CD4-positive, alpha-beta T cell treated with Interleukin-4 for 4 hours (primary cell): ENCODE results near the gene TSC22D4.
A peak's percentile ranks its signal among the peaks of the same experiment; 100 is the strongest.
"Not testable (repeated sequence)": the region's sequence is repeated elsewhere in the genome, so short reads cannot be mapped to it uniquely, and the experiment has no call there.

Experiments
- DNase-seq: peaks from one replicate; pipeline ENCODE4 v3.0.0-alpha.2; 2020

Gene TSC22D4

GRCh38 chr7:100472121-100472851 is 6.7 kb downstream of the TSC22D4 start:
- DNase-seq, result no peak

GRCh38 chr7:100471021-100471420 is 8.0 kb downstream of the TSC22D4 start:
- no peak for DNase-seq

GRCh38 chr7:100469227-100470044 is 9.6 kb downstream of the TSC22D4 start:
- peak; percentile 69 for DNase-seq

- no peak for DNase-seq
Observed at GRCh38 chr7:100467638-100468373, 11.2 kb downstream of the TSC22D4 start.

GRCh38 chr7:100466653-100467605 is 12.1 kb downstream of the TSC22D4 start:
- no peak for DNase-seq

GRCh38 chr7:100465702-100466311 is 13.2 kb downstream of the TSC22D4 start:
- DNase-seq, result no peak

GRCh38 chr7:100465299-100465698 is 13.7 kb downstream of the TSC22D4 start:
- no peak for DNase-seq

GRCh38 chr7:100464791-100465190 is 14.2 kb downstream of the TSC22D4 start:
- no peak for DNase-seq

GRCh38 chr7:100464210-100464660 is 14.8 kb downstream of the TSC22D4 start, which contains the start of gene SPACDR:
TSS of gene SPACDR (minus strand) at chr7:100464260. CDS start at chr7:100464025, 235 bp downstream.
- DNase-seq, result no peak

GRCh38 chr7:100457033-100457432 is 22.0 kb downstream of the TSC22D4 start:
- no peak for DNase-seq

- DNase-seq, result no peak
Observed at GRCh38 chr7:100456562-100456961, 22.5 kb downstream of the TSC22D4 start.

GRCh38 chr7:100455206-100455605 is 23.8 kb downstream of the TSC22D4 start:
- DNase-seq, result no peak

GRCh38 chr7:100453854-100454253 is 25.2 kb downstream of the TSC22D4 start:
- not testable (repeated sequence) for DNase-seq

- no peak for DNase-seq
Observed at GRCh38 chr7:100452513-100452912, 26.5 kb downstream of the TSC22D4 start.

GRCh38 chr7:100449190-100449795 is 29.7 kb downstream of the TSC22D4 start:
- DNase-seq, result no peak

GRCh38 chr7:100447363-100447762 is 31.7 kb downstream of the TSC22D4 start:
- DNase-seq, result not testable (repeated sequence)

- no peak for DNase-seq
Observed at GRCh38 chr7:100446040-100446439, 33.0 kb downstream of the TSC22D4 start.

- no peak for DNase-seq
Observed at GRCh38 chr7:100444311-100445278, 34.4 kb downstream of the TSC22D4 start.

- no peak for DNase-seq
Observed at GRCh38 chr7:100443096-100443840, 35.7 kb downstream of the TSC22D4 start.
